ENCODE measurements around the gene FNTB.

DNA sequence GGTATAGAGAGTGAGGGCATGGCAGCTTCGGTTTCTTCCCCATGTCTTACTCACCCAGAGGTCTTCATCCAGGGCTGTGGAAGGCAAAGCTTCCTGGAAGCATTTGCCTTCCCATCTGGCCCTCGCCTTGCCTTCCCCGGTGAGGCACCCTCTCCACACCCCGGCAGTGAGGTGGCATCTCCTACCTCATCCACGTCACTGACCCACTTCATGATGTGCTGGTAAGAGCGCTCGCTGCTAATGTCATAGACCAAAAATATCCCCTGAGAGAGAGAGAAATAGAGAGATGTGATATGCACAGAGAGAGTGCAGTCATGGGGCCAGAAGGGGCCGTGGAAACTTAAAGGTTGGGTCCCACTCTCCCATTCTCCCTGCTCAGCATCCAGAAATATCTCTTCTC, 35.8 kb upstream of the FNTB start:
- TF ChIP-seq CTCF (IDR thresholded peaks at IDR 0.05) (no peak), POLR2A (IDR thresholded peaks at IDR 0.05) (no peak)
